Amygdala (tissue), 56 donors: ENCODE results near the gene PALLD.
"Not testable (repeated sequence)": the region's sequence is repeated elsewhere in the genome, so short reads cannot be mapped to it uniquely, and the experiment has no call there.

Experiments
- DNase-seq, 56 donors: peaks; one replicate each; lab custom pipeline; 2025; lab: John Stamatoyannopoulos, UW

The PALLD gene

GRCh38 chr4:168496834-168497233 is at the start of gene PALLD:
Gene PALLD (plus strand): TSS chr4:168497052.
- no peak for DNase-seq

DNA sequence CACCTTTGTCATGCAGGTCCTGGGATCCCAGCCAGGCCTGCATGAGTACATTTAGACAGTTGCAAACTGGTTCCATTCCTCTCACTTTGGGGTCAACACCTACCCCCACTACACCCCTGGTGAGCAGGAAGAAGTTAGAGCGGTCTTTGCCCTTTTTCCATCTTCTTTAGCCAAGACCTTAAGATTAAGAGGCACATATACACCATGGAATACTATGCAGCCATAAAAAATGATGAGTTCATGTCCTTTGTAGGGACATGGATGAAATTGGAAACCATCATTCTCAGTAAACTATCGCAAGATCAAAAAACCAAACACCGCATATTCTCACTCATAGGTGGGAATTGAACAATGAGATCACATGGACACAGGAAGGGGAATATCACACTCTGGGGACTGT is 47.8 kb upstream of the PALLD start:
- not testable (repeated sequence) for DNase-seq

DNA sequence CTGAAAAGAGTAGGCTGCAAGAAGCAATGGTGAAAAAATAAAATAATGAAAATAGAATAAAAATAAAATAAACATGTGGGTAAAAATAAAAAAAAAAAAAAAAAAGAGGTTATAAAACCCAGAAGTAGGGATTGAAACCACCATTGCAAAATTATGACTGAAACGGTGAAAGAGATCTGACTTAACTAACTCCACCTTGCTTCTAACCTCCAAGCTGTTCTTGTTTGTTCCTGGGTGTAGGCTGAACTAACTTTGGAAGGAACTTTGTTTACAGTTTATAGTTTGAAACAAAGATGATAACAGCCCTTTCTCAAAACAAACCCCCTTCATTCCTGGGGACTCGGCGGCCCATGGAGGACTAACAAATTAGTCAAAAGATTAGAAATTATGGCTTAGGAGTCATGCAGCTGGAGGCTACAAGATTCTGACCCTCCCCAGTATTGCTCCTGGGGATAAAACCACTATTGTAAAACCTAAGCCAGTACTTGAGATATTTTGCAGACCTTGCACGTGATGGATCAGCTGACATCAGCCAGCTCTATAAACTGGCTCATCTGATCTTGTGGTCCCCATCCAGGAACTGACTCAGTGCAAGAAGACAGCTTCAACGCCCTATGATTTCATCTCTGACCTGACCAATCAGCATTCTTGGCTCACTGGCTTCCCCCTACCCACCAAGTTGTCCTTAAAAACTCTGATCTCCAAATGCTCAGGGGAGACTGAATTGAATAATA is 47.0 kb upstream of the PALLD start:
- DNase-seq = no peak

GRCh38 chr4:168451331-168451730 is 45.5 kb upstream of the PALLD start:
- no peak for DNase-seq

DNA sequence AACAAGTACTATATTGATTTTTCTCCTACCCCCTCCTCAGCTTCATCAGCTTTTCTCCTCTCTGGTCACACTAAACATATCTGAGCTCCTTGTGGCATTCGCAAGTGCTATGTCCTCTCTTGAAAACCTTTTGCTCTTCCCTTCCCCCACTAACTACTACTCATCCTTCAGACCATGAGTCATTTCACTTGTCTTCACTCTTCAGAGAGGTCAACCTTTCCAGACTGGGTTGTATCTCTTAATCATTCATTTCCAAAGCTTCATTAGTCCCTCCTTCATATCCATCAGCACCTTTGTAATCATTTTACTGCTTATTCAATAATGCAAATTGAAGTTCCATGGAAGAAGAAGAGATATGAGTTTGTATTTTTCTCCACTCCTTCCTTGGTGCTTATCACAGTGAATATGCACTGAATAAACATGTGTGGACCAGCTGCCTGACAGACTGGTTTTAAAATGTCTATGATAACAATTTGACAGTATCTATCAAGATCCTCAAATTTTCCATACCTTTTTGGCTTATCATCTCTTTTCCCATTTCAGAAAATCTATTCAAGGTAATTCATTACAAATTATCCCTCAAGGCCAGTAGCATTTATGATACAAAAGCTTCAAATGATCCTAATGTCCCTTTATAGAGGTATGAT is 45.0 kb upstream of the PALLD start:
- no peak for DNase-seq

GRCh38 chr4:168453146-168453545 is 43.7 kb upstream of the PALLD start:
- DNase-seq = no peak

- DNase-seq = not testable (repeated sequence)
Measured at GRCh38 chr4:168458256-168458655, 38.6 kb upstream of the PALLD start.

GRCh38 chr4:168461821-168462220 is 35.0 kb upstream of the PALLD start:
- no peak for DNase-seq

GRCh38 chr4:168472920-168473319 is 23.9 kb upstream of the PALLD start:
- DNase-seq = no peak

DNA sequence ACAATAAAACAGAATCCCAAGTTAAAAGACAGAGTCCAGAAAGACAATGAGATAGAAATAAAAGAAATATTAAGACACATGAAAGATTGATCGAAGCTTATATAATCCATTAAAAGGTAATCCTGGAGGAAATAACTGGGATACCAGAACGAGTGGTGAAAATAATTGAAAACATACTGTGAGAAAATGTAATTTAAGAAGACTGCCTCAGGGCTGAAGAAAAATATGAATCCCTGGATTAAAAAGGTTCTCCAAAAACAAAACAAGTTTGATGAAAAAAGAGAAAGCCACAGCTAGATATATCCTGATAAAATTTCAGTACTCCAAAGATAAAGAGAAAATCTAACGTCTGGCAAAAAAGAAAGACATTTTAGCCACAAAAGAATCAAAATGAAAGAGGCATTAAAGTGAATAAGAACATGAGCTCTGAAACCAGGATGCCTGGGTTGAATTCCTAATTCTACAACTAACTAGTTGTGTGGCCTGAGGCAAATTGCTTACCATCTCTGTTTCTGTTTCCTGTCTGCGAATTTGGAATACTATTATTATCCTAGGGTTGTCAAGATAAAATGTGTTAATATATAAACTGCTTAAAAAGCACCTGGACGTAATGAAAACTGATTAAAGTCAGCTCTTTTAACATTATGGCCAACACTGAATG is 22.1 kb upstream of the PALLD start:
- DNase-seq = no peak

DNA sequence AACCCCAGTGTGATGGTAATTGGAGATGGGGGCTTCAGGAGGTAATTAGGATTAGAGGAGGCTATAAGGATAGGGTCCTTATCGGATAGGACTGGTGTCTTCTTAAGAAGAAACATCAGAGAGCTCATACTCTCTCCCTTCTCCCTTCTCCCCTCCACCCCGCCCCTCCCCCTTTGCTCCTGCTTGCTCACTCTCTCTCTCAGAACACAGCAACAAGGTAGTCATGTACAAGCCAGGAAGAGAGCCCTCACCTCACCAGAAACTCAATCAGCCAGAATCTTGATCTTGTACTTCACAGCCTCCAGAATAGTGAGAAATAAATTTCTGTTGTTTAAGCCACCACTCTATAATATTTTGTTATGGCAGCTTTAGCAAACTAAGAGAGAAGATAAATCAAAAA is 21.1 kb upstream of the PALLD start:
- DNase-seq = no peak

DNA sequence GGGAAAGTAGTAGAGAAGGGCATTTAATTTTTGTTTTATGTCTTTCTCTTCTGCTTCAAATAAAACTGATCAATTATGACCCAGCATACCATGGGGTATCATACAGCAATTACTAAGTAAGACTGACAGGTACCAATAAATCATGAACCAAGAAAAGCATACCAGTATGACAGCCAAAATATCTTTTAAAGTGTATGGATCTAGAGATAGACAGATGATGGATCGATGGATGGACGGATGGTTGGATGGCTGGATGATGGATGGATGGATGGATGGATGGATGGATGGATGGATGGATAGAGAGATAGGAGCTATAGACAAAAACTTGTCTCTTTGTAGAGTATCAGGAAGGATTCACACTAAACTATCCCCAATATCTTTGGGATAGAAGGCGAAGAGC is 18.0 kb upstream of the PALLD start:
- no peak for DNase-seq

DNA sequence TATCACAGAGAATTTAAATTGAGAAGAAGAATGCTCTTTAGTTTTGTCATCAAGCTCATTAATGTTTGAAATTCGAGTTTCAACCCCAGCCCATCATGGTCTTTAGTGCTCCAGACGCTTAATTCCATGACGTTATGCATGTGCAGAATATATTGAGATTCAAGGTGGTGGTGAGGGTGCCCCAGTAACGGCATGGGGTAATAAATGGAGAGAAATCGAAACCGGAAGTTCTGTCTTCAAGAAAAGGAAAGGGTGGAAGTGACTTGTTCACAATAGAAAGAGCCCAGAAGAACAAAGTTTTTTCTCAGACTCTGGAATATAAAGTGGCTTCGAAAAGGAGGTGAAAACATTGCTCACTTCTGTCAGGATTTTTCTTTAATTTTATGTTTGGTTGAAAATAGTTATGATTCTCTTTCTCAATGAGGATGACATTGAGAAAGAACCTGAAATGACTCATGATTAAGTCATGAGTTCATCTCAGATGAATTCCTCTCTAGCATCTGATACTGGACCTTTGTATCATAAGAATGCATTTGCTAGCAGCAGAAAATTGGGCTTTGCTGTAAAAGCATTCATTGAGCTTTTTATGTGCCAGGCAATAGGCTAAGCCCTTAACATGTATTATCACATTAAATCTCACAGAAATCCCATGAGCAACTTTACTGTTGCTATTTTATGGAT is 15.8 kb upstream of the PALLD start:
- peak in 5 of 56 donors; percentile 2 to 26 (median 5) for DNase-seq

GRCh38 chr4:168483811-168484210 is 13.0 kb upstream of the PALLD start:
- DNase-seq = no peak

- no peak for DNase-seq
Measured at GRCh38 chr4:168484626-168485025, 12.2 kb upstream of the PALLD start.

GRCh38 chr4:168485156-168485910 is 11.5 kb upstream of the PALLD start:
- DNase-seq = no peak

GRCh38 chr4:168486912-168487281 is 10.0 kb upstream of the PALLD start:
- no peak for DNase-seq

- DNase-seq = no peak
Measured at GRCh38 chr4:168487282-168488035, 9.4 kb upstream of the PALLD start.

DNA sequence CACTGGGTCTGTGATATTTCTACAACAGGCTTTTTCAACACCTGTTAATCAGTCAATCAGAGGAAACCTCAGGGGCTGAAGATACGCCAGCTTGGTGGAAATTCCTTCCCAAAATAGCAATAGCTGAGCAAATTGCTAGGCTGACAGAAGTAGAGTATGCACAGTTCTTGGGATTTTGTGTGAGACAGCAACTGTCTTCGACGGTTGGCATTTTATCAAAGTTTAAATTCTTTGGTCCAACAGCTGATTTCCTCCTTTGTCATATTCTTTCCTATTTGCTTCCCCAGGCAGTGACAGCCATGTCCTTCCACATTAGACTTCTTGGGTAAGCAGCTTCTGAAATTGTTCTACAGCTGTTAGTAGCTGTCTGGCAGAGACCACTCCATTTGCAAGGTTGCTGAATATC is 8.0 kb upstream of the PALLD start:
- DNase-seq = no peak

- DNase-seq = no peak
Measured at GRCh38 chr4:168489616-168490015, 7.2 kb upstream of the PALLD start.
